A549 treated with Mapracorat at 1 μM for 4 hours (cell line): ENCODE measurements around the gene ZNF215. TPM values are rescaled to one million over a fixed set of nuclear protein-coding genes. Genes with fewer than 3 reads are reported as not detected.

Experiments used
- total RNA-seq: library from RNA; stranded (reverse); fragments of 200-300 nt; extraction: Qiagen RNA extraction; gene quantifications from 5 replicates; pipeline ENCODE4 v1.2.3, GENCODE V29; 2022

The ZNF215 gene
- 0.82 to 1.2 TPM (median 0.95 TPM) in 5 replicates for total RNA-seq

GRCh38 chr11:6926208-6927029, at the start of gene ZNF215:
Gene ZNF215, plus strand, starts transcription at chr11:6926426. Its CDS starts 5,847 bp downstream, at chr11:6932273.

GRCh38 chr11:6892400-6892799, 33.8 kb upstream of the ZNF215 start, which contains the start of gene OR2D2:
Gene OR2D2, minus strand, starts transcription at chr11:6892500. Its CDS starts 0 bp downstream, at chr11:6892500.

DNA sequence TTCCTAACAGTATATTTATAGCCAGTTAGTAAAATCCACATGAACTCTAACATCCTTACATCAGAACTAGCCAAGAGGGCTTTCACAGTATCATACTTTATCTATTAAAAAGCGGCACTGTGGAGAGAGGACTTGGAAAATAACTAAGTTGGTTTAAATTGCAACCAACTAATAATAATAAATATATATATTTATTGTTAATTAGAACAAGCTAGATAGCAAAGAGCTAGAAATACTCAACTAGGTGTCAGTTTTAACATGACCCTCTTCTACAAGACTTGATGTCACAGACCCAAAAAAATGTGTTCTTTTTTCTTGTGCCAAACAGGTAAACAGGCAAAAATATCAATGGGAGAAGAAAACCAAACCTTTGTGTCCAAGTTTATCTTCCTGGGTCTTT, 5.5 kb upstream of the ZNF215 start, which contains the start of gene OR2D3:
TSS of gene OR2D3 (plus strand) at position 301 of the 400 bp plus-strand sequence. CDS start at position 301, 0 bp downstream.

Other genes with a start within 250 kb of the ZNF215 start
- gene MRPL17, start 243.1 kb upstream of the ZNF215 start, total RNA-seq, result 86.2 to 114 TPM (median 99.7 TPM) in 5 replicates
- gene OR2AG2, start 154.4 kb upstream of the ZNF215 start, total RNA-seq, result 0.03 TPM in 1 of 5 replicates, not detected in the others
- not detected in 5 replicates for gene OR2AG1, start 143.4 kb upstream of the ZNF215 start, total RNA-seq
- gene OR6A2, start 126.7 kb upstream of the ZNF215 start, total RNA-seq, result not detected in 5 replicates
- not detected in 5 replicates for gene OR10A5, start 80.7 kb upstream of the ZNF215 start, total RNA-seq
- gene OR10A2, start 63.4 kb upstream of the ZNF215 start, total RNA-seq, result not detected in 5 replicates
- not detected in 5 replicates for gene OR10A4, start 49.8 kb upstream of the ZNF215 start, total RNA-seq
- not detected in 5 replicates for gene OR2D2, start 33.9 kb upstream of the ZNF215 start, total RNA-seq
- gene OR2D3, start 5.4 kb upstream of the ZNF215 start, total RNA-seq, result not detected in 5 replicates
- 0.56 to 0.98 TPM (median 0.79 TPM) in 5 replicates for gene ZNF214, start 93.9 kb downstream of the ZNF215 start, total RNA-seq
- not detected in 5 replicates for gene NLRP14, start 94.1 kb downstream of the ZNF215 start, total RNA-seq
- gene RBMXL2, start 162.6 kb downstream of the ZNF215 start, total RNA-seq, result not detected in 5 replicates